Heart right ventricle (tissue), 16 donors: Measurements from ENCODE around the gene EML4. TPM values are rescaled to one million over a fixed set of nuclear protein-coding genes. Genes with fewer than 3 reads are reported as not detected.

ENCODE experiments used
- ATAC-seq, 8 donors: fragments of 200-7000 bp; cut with Tn5 transposase; one replicate each; pipeline ENCODE4 v1.9.1; 2020; ENCODE audit warnings: mild to moderate bottlenecking in 8 of 8, moderate library complexity in 8 of 8, moderate number of reproducible peaks in 1 of 8
- DNase-seq, 2 donors: peaks; one replicate each; pipeline ENCODE4 v3.0.0-alpha.2; 2020
- H3K27ac ChIP-seq, 10 donors: fragments of 200-600 bp; sonication (generic) in 2 of 10; one replicate each; pipeline versions ENCODE4 v1.5.0 to v1.8.0; 2020 to 2022; ENCODE audit warnings: mild to moderate bottlenecking in 3 of 10
- H3K27me3 ChIP-seq, 7 donors: fragments of 200-600 bp; one replicate each; pipeline ENCODE4 v1.8.0; 2021 to 2022; ENCODE audit warnings: mild to moderate bottlenecking in 2 of 7
- H3K36me3 ChIP-seq, 9 donors: fragments of 200-600 bp; sonication (generic) in 1 of 9; one replicate each; pipeline versions ENCODE4 v1.5.0 to v1.8.0; 2020 to 2022; ENCODE audit warnings: mild to moderate bottlenecking in 2 of 9
- H3K4me1 ChIP-seq, 9 donors: fragments of 200-600 bp; sonication (generic) in 1 of 9; one replicate each; pipeline versions ENCODE4 v1.5.0 to v1.8.0; 2020 to 2022; ENCODE audit warnings: mild to moderate bottlenecking in 4 of 9
- H3K4me3 ChIP-seq, 10 donors: fragments of 200-600 bp; sonication (generic) in 2 of 10; one replicate each; pipeline versions ENCODE4 v1.5.0 to v1.8.0; 2020 to 2022; ENCODE audit warnings: mild to moderate bottlenecking in 7 of 10, moderate library complexity in 2 of 10
- H3K9me3 ChIP-seq, 11 donors: fragments of 200-600 bp in 10 of 11; sonication (generic) in 2 of 11; one replicate each; pipeline versions ENCODE4 v1.5.0 to v1.8.0; 2013 to 2022; ENCODE audit warnings: mild to moderate bottlenecking in 2 of 11, control low read depth in 1 of 11, moderate library complexity in 1 of 11
- CTCF ChIP-seq, 9 donors: fragments of 200-600 bp; sonication (generic) in 2 of 9; IDR thresholded peaks; one replicate each; pipeline versions ENCODE4 v1.5.0 to v1.8.0; 2021 to 2022; ENCODE audit warnings: antibody characterized with exemption in 9 of 9, mild to moderate bottlenecking in 5 of 9, moderate library complexity in 1 of 9
- WGBS, 2 donors: extraction: QIAGEN DNeasy Blood & Tissue Kit; methylation state at CpG; one replicate each; pipeline ENCODE4 v1.1.7; 2013; ENCODE audit warnings: inconsistent platforms in 1 of 2; 5-methylcytosine and 5-hydroxymethylcytosine counted together
- intact Hi-C, 10 donors: fragments of 100-400 bp; cut with DNase I; formaldehyde crosslinking; loops; one replicate each; pipeline versions ENCODE4 v1.11.1 to v1.14.2; 2022
- polyA plus RNA-seq, 2 donors: library from polyadenylated mRNA; stranded (reverse); fragments of 200-250 nt; gene quantifications; one replicate each; pipeline ENCODE4 v1.2.3, GENCODE V29; 2013
- total RNA-seq, 10 donors: library from RNA; stranded (reverse); fragmentation: NEBNext Ultra II Directional in 3 of 10; extraction: Animal tissue kit (Norgen Biotek cat#: 25700) in 3 of 10; gene quantifications; one replicate each; pipeline versions ENCODE4 v1.2.1 to v1.2.4, GENCODE V29; 2021 to 2023
- donor health status: Arrhythmogenic right ventricular cardiomyopathy.
- donor health status: ischemic (EF 13 %, LVEDD 7.1; RV severe dilation, severe dysfunction).
- donor health status: healthy with polysubstance abuse.
- donor health status: DM: no; HTN: yes; CAD: no.
- donor health status: DM: no; HTN: no; CAD: no.
- donor health status: ischemic (EF 25% LVEDD 6.9; RV normal size, moderate dysfunction).
- donor health status: ischemic (EF 25% LVEDD 5.7; RV mildly dilated, moderate dysfunction).
- donor health status: healthy.
- donor health status: DM: yes; HTN: yes; CAD: no.
- donor health status: Ischemic cardiomyopathy.
- donor health status: ischemic (EF 35%, LVEDD 5.7; RV mildly dilated, moderate dysfunction).
- donor health status: nonischemic (EF 11% LVEDD 7.7; RV severe dilation, severe dysfunction).
- donor health status: DM: yes; HTN: yes; CAD: no.
- donor health status: PGD.
- donor health status: ischemic (EF 29% LVEDD 5.4; RV normal size, mild dysfunction).
- donor health status: nonischemic (EF 23%, LVEDD 6.1; RV moderate dilation, normal function).

Gene EML4
- total and polyA plus RNA-seq, 12 donors, result 2.9 to 17.2 (median 5.8) TPM

GRCh38 chr2:42186945-42187632 lies 17.9 kb downstream of the EML4 start:
- DNase-seq (no peak), ATAC-seq (no peak)
- no peaks in the 10 kb centered on the region for H3K9me3 ChIP-seq
- intact Hi-C loops, result no loop called here
- peaks cover 0 to 42% (median 9%) of the 10 kb centered on the region in 9 donors for H3K4me1 ChIP-seq
- no peaks in the 10 kb centered on the region for H3K27me3 ChIP-seq
- no peak for TF ChIP-seq CTCF (IDR thresholded peaks at IDR 0.05)
- no peaks in the 10 kb centered on the region for H3K36me3 ChIP-seq
- peak overlapping the region in 3 of 10 donors; percentile 2 to 51 (median 11) for H3K27ac ChIP-seq
- WGBS, 2 donors, result 81 to 94% methylated on average over 8 of the region's 8 CpGs
- H3K4me3 ChIP-seq, result no peak overlapping the region

- H3K27me3 ChIP-seq, result no peaks in the 10 kb centered on the region
- H3K4me3 ChIP-seq, result no peak overlapping the region
- no peak for DNase-seq
- no peak for ATAC-seq
- H3K27ac ChIP-seq, result no peak overlapping the region
- no peaks in the 10 kb centered on the region for H3K9me3 ChIP-seq
- no peak for TF ChIP-seq CTCF (IDR thresholded peaks at IDR 0.05)
- H3K36me3 ChIP-seq, result no peaks in the 10 kb centered on the region
- H3K4me1 ChIP-seq, result peaks cover 0 to 40% (median 9%) of the 10 kb centered on the region in 9 donors
- intact Hi-C loops, result no loop called here
- WGBS, 2 donors, result 92 to 97% methylated on average over 3 of the region's 3 CpGs
Measured at GRCh38 chr2:42187886-42188285, 18.7 kb downstream of the EML4 start.

GRCh38 chr2:42189235-42189566 lies 20.0 kb downstream of the EML4 start:
- H3K4me3 ChIP-seq, result no peak overlapping the region
- no peaks in the 10 kb centered on the region for H3K36me3 ChIP-seq
- H3K27me3 ChIP-seq, result no peaks in the 10 kb centered on the region
- intact Hi-C loops, result no loop called here
- H3K27ac ChIP-seq, result no peak overlapping the region
- H3K4me1 ChIP-seq, result peaks cover 0 to 43% (median 17%) of the 10 kb centered on the region in 9 donors
- no peak for TF ChIP-seq CTCF (IDR thresholded peaks at IDR 0.05)
- no peaks in the 10 kb centered on the region for H3K9me3 ChIP-seq
- ATAC-seq (no peak), DNase-seq (no peak)
- WGBS, 2 donors, result 92 to 99% methylated on average over 2 of the region's 2 CpGs

GRCh38 chr2:42190191-42190590 lies 21.0 kb downstream of the EML4 start:
- DNase-seq (no peak), ATAC-seq (no peak)
- 86 to 91% methylated on average over 2 of the region's 2 CpGs for WGBS, 2 donors
- H3K36me3 ChIP-seq, result no peaks in the 10 kb centered on the region
- intact Hi-C loops, result loop anchor here in 3 of 10 donors (5.0 to 10.0 kb wide), 3 partner anchors 55 to 98 kb away; no protein-coding TSS in a partner anchor
- H3K9me3 ChIP-seq, result no peaks in the 10 kb centered on the region
- H3K4me1 ChIP-seq, result peaks cover 0 to 38% (median 15%) of the 10 kb centered on the region in 9 donors
- TF ChIP-seq CTCF (IDR thresholded peaks at IDR 0.05), result no peak
- no peaks in the 10 kb centered on the region for H3K27me3 ChIP-seq
- H3K4me3 ChIP-seq, result no peak overlapping the region
- H3K27ac ChIP-seq, result no peak overlapping the region
